H1 (cell line): ENCODE results near the gene SLC25A6. TPM values are rescaled to one million over a fixed set of nuclear protein-coding genes. Genes with fewer than 3 reads are reported as not detected.

ENCODE experiments used
- CTCF ChIA-PET: fragments of 300-600 bp; sonication (Branson Sonifier 250); formaldehyde crosslinking; loops from one replicate; lab custom pipeline; 2021; ENCODE audit not compliant: partially characterized antibody; lab: Charles Lee
- POLR2A ChIA-PET: fragments of 300-600 bp; sonication (Branson Sonifier 250); formaldehyde crosslinking; loops from one replicate; lab custom pipeline; 2021; ENCODE audit warnings: inconsistent platforms; ENCODE audit not compliant: partially characterized antibody; lab: Charles Lee
- DNase-seq, 2 experiments: peaks; one replicate each; pipeline versions ENCODE4 v3.0.0 to v3.0.0-alpha.2; 2010 to 2022; ENCODE audit warnings: low spot score in 2 of 2, low read depth in 1 of 2, mixed read lengths in 1 of 2
- FAIRE-seq: peaks from 2 replicates; lab custom pipeline; 2011; peaks lifted over from hg19 to GRCh38; lab: Jason Lieb, UNC
- H2AFZ ChIP-seq: 2 replicates; pipeline ENCODE4 v1.8.1; 2012; ENCODE audit warnings: low read length, inconsistent platforms
- H2AK5ac ChIP-seq: 2 replicates; pipeline ENCODE4 v1.6.1; 2013; ENCODE audit warnings: low read depth, low read length
- H2BK120ac ChIP-seq: replicated peaks from 2 replicates; pipeline ENCODE3; 2013; ENCODE audit warnings: low read depth, low read length, inconsistent platforms
- H2BK12ac ChIP-seq: 2 replicates; pipeline ENCODE4 v1.6.1; 2013; ENCODE audit warnings: low read depth, low read length
- H2BK15ac ChIP-seq: 2 replicates; pipeline ENCODE4 v1.6.1; 2013; ENCODE audit warnings: low read length
- H2BK20ac ChIP-seq: 2 replicates; pipeline ENCODE4 v1.6.1; 2013; ENCODE audit warnings: low read length
- H2BK5ac ChIP-seq: 2 replicates; pipeline ENCODE4 v1.6.1; 2013; ENCODE audit warnings: low read depth, low read length
- H3K14ac ChIP-seq: 2 replicates; pipeline ENCODE4 v1.6.1; 2013; ENCODE audit warnings: inconsistent platforms; ENCODE audit not compliant: insufficient read length
- H3K18ac ChIP-seq: 2 replicates; pipeline ENCODE4 v1.6.1; 2013; ENCODE audit warnings: low read length; ENCODE audit errors: extremely low read depth
- H3K23ac ChIP-seq: 2 replicates; pipeline ENCODE4 v1.6.1; 2013; ENCODE audit warnings: inconsistent platforms; ENCODE audit not compliant: insufficient read length
- H3K23me2 ChIP-seq: 2 replicates; pipeline ENCODE4 v1.6.1; 2013; ENCODE audit warnings: low read depth, low read length
- H3K27ac ChIP-seq: 2 replicates; pipeline ENCODE4 v1.6.1; 2011; ENCODE audit warnings: low read depth, low read length, inconsistent platforms
- H3K27me3 ChIP-seq, 4 experiments: replicated peaks in 1 of 4; 1 replicate in 1 of 4; 2 replicates in 3 of 4; pipeline versions ENCODE4 v1.6.1 to v1.8.1; 2011 to 2013; ENCODE audit warnings: low read length in 3 of 4, mild to moderate bottlenecking in 3 of 4, inconsistent platforms in 2 of 4, mixed read lengths in 2 of 4, moderate library complexity in 1 of 4; ENCODE audit not compliant: control insufficient read depth in 3 of 4, insufficient read depth in 3 of 4; ENCODE audit errors: extremely low read depth in 1 of 4
- H3K36me3 ChIP-seq, 4 experiments: 2 replicates each; pipeline versions ENCODE4 v1.6.1 to v1.8.1; 2011 to 2013; ENCODE audit warnings: mild to moderate bottlenecking in 4 of 4, low read length in 3 of 4, moderate library complexity in 2 of 4, control low read depth in 1 of 4, inconsistent platforms in 1 of 4; ENCODE audit not compliant: insufficient read depth in 4 of 4, control insufficient read depth in 2 of 4
- H3K4ac ChIP-seq: replicated peaks from 2 replicates; pipeline ENCODE3; 2013; ENCODE audit warnings: low read length, low read depth, mixed read lengths, inconsistent platforms; ENCODE audit not compliant: insufficient read length
- H3K4me1 ChIP-seq, 4 experiments: replicated peaks in 1 of 4; 1 replicate in 1 of 4; 2 replicates in 3 of 4; pipeline versions ENCODE4 v1.6.1 to v1.8.1; 2011 to 2013; ENCODE audit warnings: low read length in 3 of 4, inconsistent platforms in 2 of 4, mixed read lengths in 1 of 4; ENCODE audit not compliant: insufficient read depth in 4 of 4, control insufficient read depth in 3 of 4
- H3K4me2 ChIP-seq, 2 experiments: 2 replicates each; pipeline versions ENCODE4 v1.6.1 to v1.8.1; 2011 to 2013; ENCODE audit warnings: low read depth in 2 of 2, low read length in 2 of 2, control low read depth in 1 of 2, inconsistent platforms in 1 of 2, mild to moderate bottlenecking in 1 of 2; ENCODE audit not compliant: insufficient read depth in 1 of 2
- H3K4me3 ChIP-seq, 4 experiments: fragments of 200-600, 300-600 bp in 1 of 4; sonication (generic), shearing (Covaris generic), sonication (Bioruptor Twin) in 1 of 4; 2 replicates each; pipeline versions ENCODE4 v1.5.1 to v1.8.1; 2011 to 2016; ENCODE audit warnings: low read length in 4 of 4, low read depth in 3 of 4, control low read depth in 2 of 4, inconsistent platforms in 2 of 4, mild to moderate bottlenecking in 2 of 4, mixed read lengths in 1 of 4, moderate library complexity in 1 of 4; ENCODE audit not compliant: insufficient read depth in 2 of 4; ENCODE audit errors: extremely low read depth in 1 of 4
- H3K56ac ChIP-seq: replicated peaks from 2 replicates; pipeline ENCODE3; 2013; ENCODE audit warnings: low read depth, mild to moderate bottlenecking, mixed read lengths, low read length, inconsistent platforms; ENCODE audit not compliant: insufficient read length
- H3K79me1 ChIP-seq: 2 replicates; pipeline ENCODE4 v1.6.1; 2013; ENCODE audit warnings: low read depth, low read length, control low read depth
- H3K79me2 ChIP-seq, 2 experiments: 2 replicates each; pipeline versions ENCODE4 v1.6.1 to v1.8.1; 2012 to 2013; ENCODE audit warnings: low read length in 2 of 2, mild to moderate bottlenecking in 2 of 2, inconsistent platforms in 1 of 2; ENCODE audit not compliant: insufficient read depth in 2 of 2, control insufficient read depth in 1 of 2
- H3K9ac ChIP-seq, 4 experiments: replicated peaks in 1 of 4; 1 replicate in 1 of 4; 2 replicates in 3 of 4; pipeline versions ENCODE4 v1.6.1 to v1.8.1; 2011 to 2013; ENCODE audit warnings: low read depth in 3 of 4, low read length in 3 of 4, control low read depth in 2 of 4, mild to moderate bottlenecking in 2 of 4, moderate library complexity in 2 of 4, inconsistent platforms in 1 of 4; ENCODE audit errors: extremely low read depth in 1 of 4
- H3K9me3 ChIP-seq, 2 experiments: 2 replicates each; pipeline versions ENCODE4 v1.6.1 to v1.8.1; 2012 to 2013; ENCODE audit warnings: mild to moderate bottlenecking in 2 of 2, moderate library complexity in 2 of 2, control low read depth in 1 of 2, inconsistent platforms in 1 of 2, low read depth in 1 of 2, low read length in 1 of 2, mixed read lengths in 1 of 2; ENCODE audit not compliant: insufficient read depth in 2 of 2
- H4K20me1 ChIP-seq, 2 experiments: replicated peaks in 1 of 2; 2 replicates each; pipeline versions ENCODE3 to v1.8.1; 2011 to 2013; ENCODE audit warnings: inconsistent platforms in 2 of 2, low read length in 2 of 2, mild to moderate bottlenecking in 1 of 2; ENCODE audit not compliant: insufficient read depth in 2 of 2, control insufficient read depth in 1 of 2
- H4K5ac ChIP-seq: 2 replicates; pipeline ENCODE4 v1.6.1; 2013; ENCODE audit warnings: low read length, low read depth, mixed read lengths, inconsistent platforms; ENCODE audit not compliant: insufficient read length
- H4K8ac ChIP-seq: 2 replicates; pipeline ENCODE4 v1.8.0; 2013; ENCODE audit warnings: mild to moderate bottlenecking, moderate library complexity, low read length, inconsistent platforms; ENCODE audit not compliant: insufficient read depth; ENCODE audit errors: extremely low read depth
- H4K91ac ChIP-seq: replicated peaks from 2 replicates; pipeline ENCODE3; 2013; ENCODE audit warnings: low read length, mixed read lengths, inconsistent platforms; ENCODE audit not compliant: insufficient read length
- KDM5A ChIP-seq: fragments of 200-600 bp; IDR thresholded peaks from 2 replicates; pipeline ENCODE4 v1.7.1; 2012; ENCODE audit warnings: mild to moderate bottlenecking, low read length, inconsistent platforms, mixed read lengths
- WGBS, 2 experiments: shearing (Covaris generic) in 1 of 2; methylation state at CpG; one replicate each; pipeline versions ENCODE4 v1.1.6 to v1.1.7; 2013 to 2015; ENCODE audit warnings: low lambda C conversion rate in 2 of 2, mixed read lengths in 2 of 2, inconsistent platforms in 1 of 2, low coverage in 1 of 2, missing lambda C conversion rate in 1 of 2; ENCODE audit not compliant: insufficient replicate concordance in 2 of 2, insufficient coverage in 1 of 2, insufficient read length in 1 of 2; ENCODE audit errors: extremely low coverage in 1 of 2, missing lambda C conversion rate in 1 of 2; 5-methylcytosine and 5-hydroxymethylcytosine counted together
- polyA plus RNA-seq, 7 experiments: library from polyadenylated mRNA; depleted of rRNA in 3 of 7; stranded (reverse) in 5 of 7; unstranded in 2 of 7; fragments of >200 nt in 5 of 7; fragments of 200-250 nt in 2 of 7; gene quantifications; 1 replicate in 5 of 7; 2 replicates in 1 of 7; 4 replicates in 1 of 7; pipeline versions ENCODE4 v1.2.1 to v1.2.3, GENCODE V29; 2011 to 2013; ENCODE audit warnings: missing spikeins in 2 of 7, mixed read lengths in 2 of 7
- total RNA-seq: library from RNA; stranded (reverse); fragmentation: NEBNext Ultra II Directional; extraction: Animal tissue kit (Norgen Biotek cat#: 25700); gene quantifications from 2 replicates; pipeline ENCODE4 v1.2.1, GENCODE V29; 2021

Gene SLC25A6
- total and polyA plus RNA-seq, 2 of the 8 experiments (the other 6 are each of a cell fraction or from before 2014, with no cell fraction given) = 487 to 1,220 TPM

DNA sequence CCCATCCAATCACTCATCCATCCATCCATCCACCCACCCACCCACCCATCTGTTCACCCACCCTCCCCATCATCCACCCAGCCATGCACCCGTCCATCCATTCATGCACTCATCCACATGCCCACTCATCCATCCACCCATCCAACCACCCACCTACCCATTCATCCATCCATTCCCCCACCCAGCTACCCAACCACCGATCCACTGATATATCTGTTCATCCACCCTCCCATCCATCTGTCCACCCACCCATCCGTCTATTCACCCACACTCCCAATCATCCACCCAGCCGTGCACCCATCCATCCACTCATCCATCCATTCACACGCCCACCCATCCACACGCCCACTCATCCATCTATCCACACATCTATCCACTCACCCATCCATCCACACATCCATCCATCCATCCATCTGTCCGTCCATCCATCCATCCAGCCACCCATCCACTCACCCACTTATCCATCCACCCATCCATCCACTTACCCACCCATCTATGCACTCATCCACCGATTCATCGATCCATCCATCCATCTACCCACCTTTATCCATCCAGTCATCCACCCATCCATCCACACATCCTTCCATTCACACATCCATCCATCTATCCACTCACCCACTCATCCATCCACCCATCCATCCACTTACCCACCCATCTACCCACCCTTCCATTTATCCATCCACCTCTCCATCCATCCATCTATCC lies 32.4 kb upstream of the SLC25A6 start:
- H3K4ac ChIP-seq = no peak overlapping the region
- H4K5ac ChIP-seq = no peak overlapping the region
- no peak for TF ChIP-seq KDM5A
- TF ChIP-seq, all 59 proteins: peak for 0
- FAIRE-seq (no peak), DNase-seq (no peak)
- Histone ChIP-seq H3K18ac (no peak overlapping the region), H3K79me2 (no peaks in the 10 kb centered on the region), H4K91ac (no peak overlapping the region), H2AFZ (no peak overlapping the region), H4K20me1 (peaks cover 0 to 15% of the 10 kb centered on the region in 2 experiments), H4K8ac (no peak overlapping the region), H2AK5ac (no peak overlapping the region), H3K36me3 (peaks cover 30 to 74% (median 60%) of the 10 kb centered on the region in 4 experiments), H3K27ac (no peak overlapping the region), H3K27me3 (no peaks in the 10 kb centered on the region), H3K9ac (no peak overlapping the region), H3K23me2 (peaks cover 12% of the 10 kb centered on the region; the same call in 1 of the 2 replicates), H3K4me1 (no peaks in the 10 kb centered on the region), H2BK12ac (no peak overlapping the region), H2BK15ac (no peak overlapping the region), H3K9me3 (peaks cover 0 to 10% of the 10 kb centered on the region in 2 experiments; a peak in 1 of 4 replicates), H2BK20ac (no peak overlapping the region), H3K4me2 (no peak overlapping the region), H2BK5ac (no peak overlapping the region), H3K56ac (no peak overlapping the region), H3K14ac (no peak overlapping the region), H3K23ac (no peak overlapping the region), H3K4me3 (no peak overlapping the region), H2BK120ac (no peak overlapping the region), H3K79me1 (no peaks in the 10 kb centered on the region)
- 93% methylated on average over 8 of the region's 9 CpGs; no CpG with 5 or more reads in 1 of the 2 experiments for WGBS, 2 experiments
- ChIA-PET POLR2A (no interaction called here), CTCF (no interaction called here)
